ENCODE results near the gene CNGA3.

DNA sequence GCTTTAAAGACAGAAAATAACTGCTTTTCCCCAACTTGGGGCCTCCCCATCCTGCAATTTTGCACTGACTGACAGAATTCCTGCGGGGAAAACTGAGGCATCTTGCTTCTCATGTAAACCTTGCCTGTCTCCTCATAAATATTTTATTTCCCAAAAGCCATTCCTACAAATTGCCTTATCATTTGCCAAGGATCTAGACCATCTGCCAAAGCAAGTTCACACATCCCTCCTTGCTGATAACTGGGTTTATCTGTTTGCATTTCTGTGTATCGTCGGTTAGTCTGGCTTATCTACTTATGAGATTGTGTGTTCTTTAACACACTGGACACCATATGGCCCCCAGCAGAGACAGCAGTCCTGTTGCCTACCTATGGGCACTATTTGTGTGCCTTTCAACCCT lies 3.0 kb upstream of the CNGA3 start:
- TF ChIP-seq, protein P1, sequence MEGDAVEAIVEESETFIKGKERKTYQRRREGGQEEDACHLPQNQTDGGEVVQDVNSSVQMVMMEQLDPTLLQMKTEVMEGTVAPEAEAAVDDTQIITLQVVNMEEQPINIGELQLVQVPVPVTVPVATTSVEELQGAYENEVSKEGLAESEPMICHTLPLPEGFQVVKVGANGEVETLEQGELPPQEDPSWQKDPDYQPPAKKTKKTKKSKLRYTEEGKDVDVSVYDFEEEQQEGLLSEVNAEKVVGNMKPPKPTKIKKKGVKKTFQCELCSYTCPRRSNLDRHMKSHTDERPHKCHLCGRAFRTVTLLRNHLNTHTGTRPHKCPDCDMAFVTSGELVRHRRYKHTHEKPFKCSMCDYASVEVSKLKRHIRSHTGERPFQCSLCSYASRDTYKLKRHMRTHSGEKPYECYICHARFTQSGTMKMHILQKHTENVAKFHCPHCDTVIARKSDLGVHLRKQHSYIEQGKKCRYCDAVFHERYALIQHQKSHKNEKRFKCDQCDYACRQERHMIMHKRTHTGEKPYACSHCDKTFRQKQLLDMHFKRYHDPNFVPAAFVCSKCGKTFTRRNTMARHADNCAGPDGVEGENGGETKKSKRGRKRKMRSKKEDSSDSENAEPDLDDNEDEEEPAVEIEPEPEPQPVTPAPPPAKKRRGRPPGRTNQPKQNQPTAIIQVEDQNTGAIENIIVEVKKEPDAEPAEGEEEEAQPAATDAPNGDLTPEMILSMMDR (IDR thresholded peaks at IDR 0.05; ENCODE audit: low read depth, low read length): no peak
- TF ChIP-seq EZH2phosphoT487 (IDR thresholded peaks at IDR 0.05; ENCODE audit: low read depth): no peak

All from OCI-LY3 (cell line).